Fibroblast of lung (primary cell): ENCODE measurements around the gene MRPL48. TPM values are rescaled to one million over a fixed set of nuclear protein-coding genes. Genes with fewer than 3 reads are reported as not detected.

Experiments used
- DNase-seq, 2 donors: peaks; one replicate each; pipeline versions ENCODE4 v3.0.0 to v3.0.0-alpha.2; 2010; ENCODE audit warnings: low read depth in 2 of 2
- H2AFZ ChIP-seq: 2 replicates; pipeline ENCODE4 v1.5.1; 2012; ENCODE audit warnings: low read length, control low read depth, inconsistent platforms
- H3K27ac ChIP-seq: 2 replicates; pipeline ENCODE4 v1.5.1; 2011; ENCODE audit warnings: low read length, control low read depth; ENCODE audit not compliant: insufficient read depth
- H3K27me3 ChIP-seq: 2 replicates; pipeline ENCODE4 v1.5.1; 2011; ENCODE audit warnings: mild to moderate bottlenecking, low read length; ENCODE audit not compliant: control insufficient read depth, insufficient read depth
- H3K36me3 ChIP-seq: 2 replicates; pipeline ENCODE4 v1.5.1; 2011; ENCODE audit warnings: low read length; ENCODE audit not compliant: control insufficient read depth, insufficient read depth
- H3K4me1 ChIP-seq: 2 replicates; pipeline ENCODE4 v1.5.1; 2011; ENCODE audit warnings: low read length; ENCODE audit not compliant: control insufficient read depth, insufficient read depth; ENCODE audit errors: extremely low read depth
- H3K4me2 ChIP-seq: 2 replicates; pipeline ENCODE4 v1.5.1; 2011; ENCODE audit warnings: low read length, control low read depth; ENCODE audit not compliant: insufficient read depth; ENCODE audit errors: extremely low read depth
- H3K4me3 ChIP-seq, 4 experiments: fragments of 200-600 bp in 1 of 4; sonication (generic) in 1 of 4; replicated peaks in 1 of 4; 2 replicates each; pipeline ENCODE4 v1.5.1; 2011 to 2016; ENCODE audit warnings: low read length in 4 of 4, low read depth in 3 of 4, mild to moderate bottlenecking in 3 of 4, control low read depth in 2 of 4, inconsistent platforms in 1 of 4, mixed read lengths in 1 of 4; ENCODE audit not compliant: insufficient read depth in 1 of 4; ENCODE audit errors: control extremely low read depth in 1 of 4
- H3K79me2 ChIP-seq: 2 replicates; pipeline ENCODE4 v1.5.1; 2012; ENCODE audit warnings: mild to moderate bottlenecking, low read length, inconsistent platforms; ENCODE audit not compliant: control insufficient read depth, insufficient read depth
- H3K9ac ChIP-seq: 2 replicates; pipeline ENCODE4 v1.5.1; 2011; ENCODE audit warnings: mild to moderate bottlenecking, low read length, control low read depth; ENCODE audit not compliant: insufficient read depth
- H3K9me3 ChIP-seq: 2 replicates; pipeline ENCODE4 v1.5.1; 2012; ENCODE audit warnings: low read depth, low read length; ENCODE audit not compliant: control insufficient read depth, insufficient read depth
- H4K20me1 ChIP-seq: 2 replicates; pipeline ENCODE4 v1.5.1; 2011; ENCODE audit warnings: low read length; ENCODE audit not compliant: control insufficient read depth, insufficient read depth; ENCODE audit errors: extremely low read depth
- CTCF ChIP-seq, 2 donors: IDR thresholded peaks in 1 of 2; conservative IDR thresholded peaks in 1 of 2; 1 replicate in 1 of 2; 2 replicates in 1 of 2; pipeline ENCODE4 v1.5.1; 2011 to 2012; ENCODE audit warnings: low read length in 2 of 2, control low read depth in 1 of 2, inconsistent platforms in 1 of 2, low read depth in 1 of 2, mild to moderate bottlenecking in 1 of 2
- EZH2 ChIP-seq: IDR thresholded peaks from 2 replicates; pipeline ENCODE4 v1.5.1; 2012; ENCODE audit warnings: low read length, control low read depth, mild to moderate bottlenecking; ENCODE audit errors: missing control alignments
- polyA plus RNA-seq, 2 donors: library from polyadenylated mRNA; depleted of rRNA in 1 of 2; stranded (reverse) in 1 of 2; unstranded in 1 of 2; fragments of >200 nt; gene quantifications; 2 replicates each; pipeline ENCODE4 v1.2.1, GENCODE V29; 2011 to 2012; ENCODE audit warnings: missing spikeins in 1 of 2
- total RNA-seq: library from RNA; depleted of rRNA; stranded (reverse); fragments of >200 nt; gene quantifications from 2 replicates; pipeline ENCODE4 v1.2.1, GENCODE V29; 2014

Gene MRPL48
- total and polyA plus RNA-seq, 2 donors (not counting 1 experiment from before 2014, with no cell fraction given) = 32.9 to 46.2 TPM

GRCh38 chr11:73860202-73860601 is 72.5 kb downstream of the MRPL48 start:
- Histone ChIP-seq H3K79me2 (no peaks in the 10 kb centered on the region), H3K27me3 (no peaks in the 10 kb centered on the region), H4K20me1 (no peaks in the 10 kb centered on the region), H3K4me1 (no peaks in the 10 kb centered on the region), H2AFZ (no peak overlapping the region), H3K27ac (no peak overlapping the region), H3K4me3 (no peak overlapping the region), H3K9ac (no peak overlapping the region), H3K9me3 (no peaks in the 10 kb centered on the region), H3K4me2 (no peak overlapping the region), H3K36me3 (no peaks in the 10 kb centered on the region)
- DNase-seq = no peak
- TF ChIP-seq CTCF (conservative IDR thresholded peaks at IDR 0.05 in 1 of 2, IDR thresholded peaks at IDR 0.05 in 1 of 2; ENCODE audit: low read depth in 1 of 2, low read length in 2 of 2) = no peak
- TF ChIP-seq EZH2 = no peak

DNA sequence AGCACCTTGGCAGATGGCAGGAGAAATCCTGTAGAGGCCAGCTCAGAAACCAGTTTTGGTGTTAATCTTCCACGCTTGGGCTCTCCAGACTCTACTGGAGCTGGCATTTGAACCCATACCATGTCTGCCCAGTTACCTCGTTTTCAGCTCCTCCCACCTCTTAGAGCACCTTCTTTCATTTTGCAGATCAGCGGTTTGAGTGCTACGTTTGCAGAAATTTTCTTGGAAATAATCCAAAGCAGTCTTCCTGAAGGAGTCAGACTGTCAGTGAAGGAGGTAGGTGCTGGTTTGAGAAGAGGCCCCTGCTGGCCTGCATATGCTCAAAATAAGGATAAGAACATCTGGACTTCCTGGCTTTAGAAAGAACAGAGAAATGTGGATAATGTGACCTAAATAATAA is 75.3 kb downstream of the MRPL48 start:
- no peaks in the 10 kb centered on the region for H3K9me3 ChIP-seq
- no peaks in the 10 kb centered on the region for H3K27me3 ChIP-seq
- no peaks in the 10 kb centered on the region for H4K20me1 ChIP-seq
- H3K4me2 ChIP-seq = no peak overlapping the region
- no peaks in the 10 kb centered on the region for H3K79me2 ChIP-seq
- no peaks in the 10 kb centered on the region for H3K36me3 ChIP-seq
- TF ChIP-seq EZH2 (no peak), CTCF (conservative IDR thresholded peaks at IDR 0.05 in 1 of 2, IDR thresholded peaks at IDR 0.05 in 1 of 2; ENCODE audit: low read depth in 1 of 2, low read length in 2 of 2) (no peak)
- H3K27ac ChIP-seq = no peak overlapping the region
- DNase-seq = no peak
- H3K4me1 ChIP-seq = peaks cover 2% of the 10 kb centered on the region
- no peak overlapping the region for H2AFZ ChIP-seq
- H3K4me3 ChIP-seq = no peak overlapping the region
- no peak overlapping the region for H3K9ac ChIP-seq

DNA sequence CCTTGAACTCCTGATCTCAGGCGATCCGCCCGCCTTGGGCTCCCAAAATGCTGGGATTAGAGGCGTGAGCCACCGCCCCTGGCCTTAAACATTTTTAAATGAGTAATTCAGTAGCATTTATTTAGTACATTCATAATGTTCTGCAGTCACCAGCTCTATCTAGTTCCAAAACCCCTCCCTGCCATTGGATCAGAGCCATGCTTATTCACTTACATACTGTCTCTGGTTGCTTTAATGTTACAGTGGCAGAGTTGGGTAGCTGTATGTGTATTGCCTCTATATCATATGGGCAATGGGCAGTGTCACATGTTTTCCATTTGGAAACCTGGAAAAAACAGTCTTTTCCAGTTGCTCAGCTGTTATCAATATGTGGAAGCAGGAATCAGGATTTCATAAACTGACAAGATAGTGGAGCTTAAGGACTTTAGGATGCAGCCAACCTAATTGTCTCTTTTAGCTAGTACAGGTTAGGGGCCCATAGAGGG is 78.5 kb downstream of the MRPL48 start:
- no peaks in the 10 kb centered on the region for H3K79me2 ChIP-seq
- H3K9me3 ChIP-seq = no peaks in the 10 kb centered on the region
- no peak overlapping the region for H3K9ac ChIP-seq
- H3K4me3 ChIP-seq = no peak overlapping the region
- H3K4me1 ChIP-seq = peaks cover 5% of the 10 kb centered on the region
- H4K20me1 ChIP-seq = no peaks in the 10 kb centered on the region
- peak; percentile 68 to 91 for DNase-seq
- peak overlapping the region; percentile 3 for H3K27ac ChIP-seq
- peak overlapping the region; percentile 3 for H3K4me2 ChIP-seq
- TF ChIP-seq CTCF (conservative IDR thresholded peaks at IDR 0.05 in 1 of 2, IDR thresholded peaks at IDR 0.05 in 1 of 2; ENCODE audit: low read depth in 1 of 2, low read length in 2 of 2) (no peak), EZH2 (no peak)
- H3K36me3 ChIP-seq = no peaks in the 10 kb centered on the region
- H2AFZ ChIP-seq = no peak overlapping the region
- no peaks in the 10 kb centered on the region for H3K27me3 ChIP-seq
